ENCODE results near the gene VSIG2.

The VSIG2 gene

GRCh38 chr11:124793466-124794278 is 41.6 kb upstream of the VSIG2 start:
- no peak for DNase-seq (ENCODE audit: insufficient read length, low spot score)
- TF ChIP-seq, protein P1, sequence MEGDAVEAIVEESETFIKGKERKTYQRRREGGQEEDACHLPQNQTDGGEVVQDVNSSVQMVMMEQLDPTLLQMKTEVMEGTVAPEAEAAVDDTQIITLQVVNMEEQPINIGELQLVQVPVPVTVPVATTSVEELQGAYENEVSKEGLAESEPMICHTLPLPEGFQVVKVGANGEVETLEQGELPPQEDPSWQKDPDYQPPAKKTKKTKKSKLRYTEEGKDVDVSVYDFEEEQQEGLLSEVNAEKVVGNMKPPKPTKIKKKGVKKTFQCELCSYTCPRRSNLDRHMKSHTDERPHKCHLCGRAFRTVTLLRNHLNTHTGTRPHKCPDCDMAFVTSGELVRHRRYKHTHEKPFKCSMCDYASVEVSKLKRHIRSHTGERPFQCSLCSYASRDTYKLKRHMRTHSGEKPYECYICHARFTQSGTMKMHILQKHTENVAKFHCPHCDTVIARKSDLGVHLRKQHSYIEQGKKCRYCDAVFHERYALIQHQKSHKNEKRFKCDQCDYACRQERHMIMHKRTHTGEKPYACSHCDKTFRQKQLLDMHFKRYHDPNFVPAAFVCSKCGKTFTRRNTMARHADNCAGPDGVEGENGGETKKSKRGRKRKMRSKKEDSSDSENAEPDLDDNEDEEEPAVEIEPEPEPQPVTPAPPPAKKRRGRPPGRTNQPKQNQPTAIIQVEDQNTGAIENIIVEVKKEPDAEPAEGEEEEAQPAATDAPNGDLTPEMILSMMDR (IDR thresholded peaks at IDR 0.05; ENCODE audit: insufficient read depth, missing control alignments): peak; percentile 59
- FAIRE-seq: no peak

GRCh38 chr11:124791626-124792341 is 39.7 kb upstream of the VSIG2 start:
- TF ChIP-seq, protein P1 (IDR thresholded peaks at IDR 0.05; ENCODE audit: insufficient read depth, missing control alignments): no peak
- no peak for DNase-seq (ENCODE audit: insufficient read length, low spot score)
- no peak for FAIRE-seq

GRCh38 chr11:124788521-124788920 is 36.5 kb upstream of the VSIG2 start:
- FAIRE-seq (no peak), DNase-seq (ENCODE audit: insufficient read length, low spot score) (no peak)
- TF ChIP-seq, protein P1 (IDR thresholded peaks at IDR 0.05; ENCODE audit: insufficient read depth, missing control alignments): no peak

DNA sequence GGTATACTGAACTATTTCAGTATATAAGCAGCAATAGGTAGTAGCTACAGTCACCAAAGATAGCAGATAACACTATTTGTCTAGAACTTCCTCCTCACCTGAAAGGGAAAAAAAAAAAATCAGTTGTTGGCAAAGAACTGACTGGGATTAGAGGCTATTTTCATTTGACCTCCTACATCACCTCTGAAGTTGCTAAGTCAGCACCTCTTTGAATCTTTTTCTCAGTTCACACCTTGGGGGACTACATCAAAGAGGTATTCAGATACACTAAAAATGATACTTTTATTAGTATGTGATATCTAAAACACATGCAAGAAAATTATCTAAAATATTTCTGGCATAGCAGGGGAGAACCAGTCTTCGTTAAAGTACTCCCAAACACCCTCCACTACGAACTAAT is 32.0 kb upstream of the VSIG2 start:
- DNase-seq (ENCODE audit: insufficient read length, low spot score): no peak
- TF ChIP-seq, protein P1 (IDR thresholded peaks at IDR 0.05; ENCODE audit: insufficient read depth, missing control alignments): no peak
- no peak for FAIRE-seq

DNA sequence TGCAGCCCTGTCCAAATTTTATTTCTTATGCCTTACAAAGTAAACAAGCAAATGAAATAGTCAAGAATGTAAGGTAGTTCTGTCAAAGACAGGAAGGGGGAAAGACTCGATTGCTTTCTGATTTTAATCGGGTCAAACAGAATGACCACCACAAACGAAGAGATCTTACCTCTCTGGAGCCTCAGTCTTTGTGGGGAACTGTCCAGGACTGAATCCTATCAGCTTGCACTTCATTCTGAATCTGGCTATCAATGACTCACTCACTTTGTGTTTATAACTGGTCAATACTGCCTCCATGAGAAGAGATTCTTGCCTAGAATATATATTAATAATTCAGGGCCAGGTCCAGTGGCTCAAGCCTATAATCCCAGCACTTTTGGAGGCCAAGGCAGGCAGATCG is 30.9 kb upstream of the VSIG2 start:
- TF ChIP-seq, protein P1 (IDR thresholded peaks at IDR 0.05; ENCODE audit: insufficient read depth, missing control alignments): no peak
- FAIRE-seq: no peak
- no peak for DNase-seq (ENCODE audit: insufficient read length, low spot score)

DNA sequence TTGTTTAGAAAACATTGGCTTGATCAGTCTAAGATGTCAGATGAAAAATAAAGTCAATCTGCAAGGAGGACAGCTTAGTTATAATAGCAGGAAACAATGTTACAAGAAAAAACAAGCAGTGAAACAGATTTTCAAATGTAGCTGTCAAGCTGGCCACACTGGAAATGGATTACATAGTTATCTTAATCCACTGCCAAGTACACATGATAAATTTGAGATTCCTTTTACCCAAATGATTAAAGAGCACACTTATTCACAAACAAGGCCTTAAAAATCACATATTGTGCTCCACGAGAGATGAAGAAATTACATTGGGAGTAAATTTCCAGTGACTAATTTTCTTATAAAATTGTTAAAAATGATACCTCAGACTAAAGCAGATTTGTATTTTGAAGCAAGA is 27.5 kb upstream of the VSIG2 start:
- TF ChIP-seq, protein P1 (IDR thresholded peaks at IDR 0.05; ENCODE audit: insufficient read depth, missing control alignments): no peak
- DNase-seq (ENCODE audit: insufficient read length, low spot score) (no peak), FAIRE-seq (no peak)

DNA sequence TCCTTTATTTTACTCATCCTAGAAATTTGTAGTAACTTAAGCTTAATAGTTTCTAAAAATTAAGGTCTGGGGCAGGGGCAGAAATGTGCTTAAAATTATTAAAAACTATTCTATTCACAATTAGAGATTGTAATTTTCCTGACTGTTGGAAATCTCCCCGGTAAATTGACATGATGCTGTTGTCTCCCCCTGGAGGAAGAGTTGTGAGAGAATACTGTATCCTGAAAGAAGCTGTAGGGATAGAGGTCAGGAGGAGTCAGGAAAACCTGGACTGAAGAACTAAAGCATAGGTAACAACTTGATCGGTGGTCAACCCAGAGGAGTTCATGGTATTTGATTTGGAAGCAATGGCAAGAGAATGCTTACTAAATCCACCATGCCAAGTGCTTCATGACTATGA is 26.2 kb upstream of the VSIG2 start:
- TF ChIP-seq, protein P1 (IDR thresholded peaks at IDR 0.05; ENCODE audit: insufficient read depth, missing control alignments): no peak
- no peak for DNase-seq (ENCODE audit: insufficient read length, low spot score)
- FAIRE-seq: no peak

All from D721Med (cell line).